BJ (cell line): ENCODE results near the gene ITPKB. TPM values are rescaled to one million over a fixed set of nuclear protein-coding genes. Genes with fewer than 3 reads are reported as not detected.

ENCODE experiments used
- CTCF ChIA-PET: fragments of 350-600 bp; formaldehyde crosslinking; extraction: SDS; loops from one replicate; lab custom pipeline; 2021; ENCODE audit warnings: antibody characterized with exemption, inconsistent platforms; lab: Yijun Ruan, JAX
- POLR2A ChIA-PET: fragments of 300-600 bp; sonication (Branson Sonifier 250); formaldehyde crosslinking; extraction: SDS; loops from one replicate; lab custom pipeline; 2021; ENCODE audit warnings: antibody characterized with exemption; lab: Charles Lee
- DNase-seq: peaks from one replicate; pipeline ENCODE4 v3.0.0-alpha.2; 2011; ENCODE audit warnings: low read depth
- H3K27me3 ChIP-seq: 2 replicates; pipeline ENCODE4 v1.6.0; 2011; ENCODE audit warnings: low read length; ENCODE audit not compliant: control insufficient read depth, insufficient read depth
- H3K36me3 ChIP-seq: 2 replicates; pipeline ENCODE4 v1.5.1; 2011; ENCODE audit warnings: low read length; ENCODE audit not compliant: control insufficient read depth, insufficient read depth
- H3K4me3 ChIP-seq: 2 replicates; pipeline ENCODE4 v1.5.1; 2011; ENCODE audit warnings: low read depth, mild to moderate bottlenecking, control low read depth, low read length
- polyA plus RNA-seq: library from polyadenylated mRNA; depleted of rRNA; stranded (reverse); fragments of >200 nt; gene quantifications from 2 replicates; pipeline ENCODE4 v1.2.3, GENCODE V29; 2011
- TF ChIP-seq, protein P1 (sequence below): IDR thresholded peaks from 2 replicates; pipeline ENCODE4 v1.5.1; 2011; ENCODE audit warnings: low read depth, mild to moderate bottlenecking, control low read depth, inconsistent platforms, low read length, moderate library complexity; ENCODE audit not compliant: insufficient read depth

ITPKB gene
- polyA plus RNA-seq, 1 experiment, result 1.4 TPM

DNA sequence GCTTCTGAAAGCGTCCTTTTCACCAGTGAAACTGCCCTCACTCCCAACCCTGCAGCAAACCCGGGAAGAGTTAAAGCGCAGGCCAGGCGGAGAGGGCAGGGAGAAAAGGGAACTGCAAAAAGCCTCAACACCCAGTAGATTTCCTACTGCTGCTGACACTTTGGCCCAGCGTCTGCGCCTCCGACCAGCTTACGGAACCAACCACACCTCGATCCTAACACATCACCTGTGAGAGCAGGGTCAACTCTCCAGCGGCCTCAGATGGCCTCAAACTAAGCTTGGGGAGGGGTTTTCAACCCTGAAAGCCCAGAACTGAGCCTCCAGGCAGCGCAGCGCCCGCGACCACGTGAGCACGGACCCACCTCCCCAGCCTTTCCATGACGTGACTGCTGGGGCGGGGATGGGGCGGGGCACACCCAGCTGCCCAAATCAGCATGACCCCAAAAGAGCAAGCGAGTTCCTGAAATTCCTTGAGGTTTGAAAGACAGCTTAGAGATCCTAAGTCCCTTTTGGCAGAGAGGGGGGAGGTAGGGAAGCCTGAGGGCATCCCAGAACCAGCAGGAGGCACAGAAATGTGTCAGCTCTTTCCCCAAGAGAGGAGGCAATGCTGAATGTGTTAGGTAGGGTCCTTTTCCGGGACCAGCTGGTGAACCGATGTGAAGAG lies 59.1 kb downstream of the ITPKB start:
- TF ChIP-seq, protein P1, sequence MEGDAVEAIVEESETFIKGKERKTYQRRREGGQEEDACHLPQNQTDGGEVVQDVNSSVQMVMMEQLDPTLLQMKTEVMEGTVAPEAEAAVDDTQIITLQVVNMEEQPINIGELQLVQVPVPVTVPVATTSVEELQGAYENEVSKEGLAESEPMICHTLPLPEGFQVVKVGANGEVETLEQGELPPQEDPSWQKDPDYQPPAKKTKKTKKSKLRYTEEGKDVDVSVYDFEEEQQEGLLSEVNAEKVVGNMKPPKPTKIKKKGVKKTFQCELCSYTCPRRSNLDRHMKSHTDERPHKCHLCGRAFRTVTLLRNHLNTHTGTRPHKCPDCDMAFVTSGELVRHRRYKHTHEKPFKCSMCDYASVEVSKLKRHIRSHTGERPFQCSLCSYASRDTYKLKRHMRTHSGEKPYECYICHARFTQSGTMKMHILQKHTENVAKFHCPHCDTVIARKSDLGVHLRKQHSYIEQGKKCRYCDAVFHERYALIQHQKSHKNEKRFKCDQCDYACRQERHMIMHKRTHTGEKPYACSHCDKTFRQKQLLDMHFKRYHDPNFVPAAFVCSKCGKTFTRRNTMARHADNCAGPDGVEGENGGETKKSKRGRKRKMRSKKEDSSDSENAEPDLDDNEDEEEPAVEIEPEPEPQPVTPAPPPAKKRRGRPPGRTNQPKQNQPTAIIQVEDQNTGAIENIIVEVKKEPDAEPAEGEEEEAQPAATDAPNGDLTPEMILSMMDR, result no peak
- H3K36me3 ChIP-seq, result no peaks in the 10 kb centered on the region
- H3K27me3 ChIP-seq, result no peaks in the 10 kb centered on the region; the same call in 1 of the 2 replicates
- no peak for DNase-seq
- ChIA-PET POLR2A (interaction anchor here (0.7 kb wide), 1 partner anchor 8 kb away, joined by 8 read pairs; no protein-coding TSS in a partner anchor), CTCF (interaction anchor here (0.7 to 0.9 kb wide), 4 partner anchors 10 to 146 kb away, joined by 3 to 4 read pairs (median 4); no protein-coding TSS in a partner anchor)
- peak overlapping the region; percentile 34 for H3K4me3 ChIP-seq

DNA sequence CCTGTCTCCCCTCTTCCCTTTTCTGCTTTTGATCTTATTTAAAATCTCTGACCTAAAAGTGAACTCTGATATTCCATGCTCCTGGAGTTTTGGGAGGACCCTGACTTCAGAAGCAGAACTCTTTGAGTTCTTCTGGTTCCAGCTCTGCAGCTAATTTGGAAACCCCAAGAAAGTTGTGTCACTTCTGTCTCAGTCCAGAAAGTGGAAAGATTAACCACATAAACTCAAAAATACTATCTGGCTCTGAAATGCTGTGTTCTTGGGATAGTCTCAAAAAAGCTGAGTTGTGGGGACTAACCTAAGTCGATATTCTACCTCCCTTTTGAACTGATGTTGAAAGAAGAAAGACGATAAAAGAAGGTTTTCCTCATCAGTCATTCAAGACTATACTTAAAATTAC lies 59.8 kb downstream of the ITPKB start:
- ChIA-PET POLR2A (no interaction called here), CTCF (interaction anchor here (0.7 to 0.9 kb wide), 2 partner anchors 15 to 24 kb away, joined by 3 to 4 read pairs; no protein-coding TSS in a partner anchor)
- no peak for DNase-seq
- TF ChIP-seq, protein P1, result no peak
- Histone ChIP-seq H3K27me3 (no peaks in the 10 kb centered on the region), H3K4me3 (no peak overlapping the region), H3K36me3 (no peaks in the 10 kb centered on the region)

DNA sequence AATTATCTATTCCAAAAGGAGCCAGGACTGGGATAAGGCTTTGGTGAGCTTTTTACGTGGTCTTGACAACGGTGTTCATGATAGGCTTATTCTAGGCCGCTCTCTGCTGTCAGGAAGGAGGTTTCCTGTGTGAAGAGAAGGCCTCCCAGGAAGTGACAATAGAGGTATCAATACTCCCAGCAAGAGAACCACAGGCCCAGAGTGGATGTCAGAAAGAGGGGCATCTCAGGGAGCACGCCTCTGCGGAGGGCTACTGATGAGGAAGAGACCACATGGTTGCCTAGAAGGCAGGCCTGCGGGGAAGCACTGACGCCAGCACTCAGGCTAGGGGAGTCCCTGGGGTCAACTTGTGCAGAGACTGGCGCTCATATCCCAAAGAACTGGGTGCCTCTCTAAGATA lies 60.4 kb downstream of the ITPKB start:
- TF ChIP-seq, protein P1, result no peak
- Histone ChIP-seq H3K27me3 (no peaks in the 10 kb centered on the region), H3K36me3 (no peaks in the 10 kb centered on the region), H3K4me3 (no peak overlapping the region)
- CTCF ChIA-PET, result no interaction called here
- no peak for DNase-seq
- POLR2A ChIA-PET, result no interaction called here

DNA sequence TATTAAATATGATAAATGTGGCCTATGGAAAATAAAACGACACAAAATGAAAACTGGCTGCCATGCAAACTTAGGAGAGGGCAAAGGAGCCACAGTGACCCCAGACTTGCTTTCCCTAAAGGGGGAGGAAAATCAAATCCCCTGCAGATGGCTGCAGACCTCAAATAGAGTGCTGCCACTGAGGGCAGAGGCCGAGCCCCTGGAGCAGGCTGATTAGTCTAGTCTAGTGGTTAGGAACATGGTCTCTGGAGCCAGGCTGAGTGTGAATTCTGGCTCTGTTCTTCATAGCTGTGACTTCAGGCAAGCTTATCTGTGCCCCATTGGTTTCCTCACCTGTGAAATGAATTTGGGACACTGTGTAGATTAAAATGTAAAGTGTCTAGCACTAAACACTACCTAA lies 60.8 kb downstream of the ITPKB start:
- TF ChIP-seq, protein P1, result no peak
- Histone ChIP-seq H3K36me3 (no peaks in the 10 kb centered on the region), H3K4me3 (no peak overlapping the region), H3K27me3 (no peaks in the 10 kb centered on the region)
- CTCF ChIA-PET, result no interaction called here
- no peak for DNase-seq
- POLR2A ChIA-PET, result no interaction called here
